ENCODE results near the gene CFAP45.
A peak's percentile ranks its signal among the peaks of the same experiment; 100 is the strongest.

The CFAP45 gene

DNA sequence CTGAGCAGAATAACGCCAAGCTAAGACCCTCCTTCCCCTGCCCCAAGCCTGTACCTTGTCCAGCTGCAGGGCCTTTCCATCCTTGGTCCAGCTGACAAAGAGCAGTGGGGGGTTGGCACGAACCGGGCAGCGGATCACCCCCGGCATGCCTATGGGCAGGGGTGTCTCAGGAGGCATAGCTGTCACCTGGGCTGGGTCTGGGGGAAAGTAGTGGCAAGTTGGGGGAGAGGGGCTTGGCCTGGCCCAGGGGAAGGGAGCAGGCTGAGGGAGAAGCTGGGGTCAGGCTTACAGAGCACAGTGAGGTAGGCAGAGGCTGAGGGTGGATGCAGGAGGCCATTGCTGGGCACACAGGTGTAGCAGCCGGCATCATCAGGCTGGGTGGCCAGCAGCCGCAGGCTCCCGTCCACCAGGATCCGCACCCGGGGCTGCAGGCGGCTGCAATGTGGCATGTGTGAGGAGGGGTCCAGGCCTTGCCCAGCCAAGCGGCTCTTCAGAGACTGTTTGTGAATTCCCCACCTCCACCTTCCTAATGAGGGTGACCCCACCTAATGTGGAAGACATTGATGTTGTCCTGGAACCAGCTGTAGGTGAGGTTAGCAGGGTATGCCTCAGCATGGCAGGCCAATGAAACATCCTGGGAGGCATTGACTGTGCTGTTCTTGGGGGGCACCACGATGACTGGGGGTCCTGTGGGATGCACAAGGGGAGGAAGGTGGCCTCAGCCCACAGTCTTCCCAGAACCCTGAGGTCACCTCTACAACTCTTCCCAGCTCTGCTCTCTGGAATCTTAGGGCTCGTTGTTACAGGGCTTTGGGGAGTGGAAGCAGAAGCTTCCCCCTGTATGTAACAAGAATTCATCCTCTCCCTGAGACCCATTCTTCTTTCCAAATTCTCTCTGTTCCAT is 34.4 kb upstream of the CFAP45 start:
- FAIRE-seq (no peak), DNase-seq (ENCODE audit: insufficient read length) (no peak)
- no peak for TF ChIP-seq POLR2A (IDR thresholded peaks at IDR 0.05; ENCODE audit: low read depth, low read length)
- no peak for TF ChIP-seq TAF1 (IDR thresholded peaks at IDR 0.05; ENCODE audit: borderline replicate concordance, low read depth, low read length)
- no peak for TF ChIP-seq POLR2AphosphoS5 (IDR thresholded peaks at IDR 0.05; ENCODE audit: low read depth, low read length)

DNA sequence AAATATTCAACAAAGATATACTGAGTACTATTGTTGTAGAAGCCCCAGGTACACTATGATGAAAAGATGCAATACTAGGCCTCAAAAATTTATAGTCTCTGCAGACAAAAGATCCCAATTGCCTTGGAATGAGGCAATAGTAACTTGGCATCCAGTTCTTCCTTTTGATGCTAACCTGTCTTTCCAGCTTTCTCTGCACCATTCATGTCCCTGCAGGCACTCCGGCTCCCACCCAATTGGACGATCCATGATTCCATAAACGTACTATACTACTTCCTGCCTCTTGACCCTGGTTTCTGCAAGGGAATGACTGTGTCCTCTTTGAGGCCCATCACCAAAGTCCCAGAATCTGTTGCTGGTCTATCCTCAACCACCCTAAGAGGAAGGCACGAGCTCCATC is 33.4 kb upstream of the CFAP45 start:
- DNase-seq (ENCODE audit: insufficient read length), result no peak
- TF ChIP-seq POLR2AphosphoS5 (IDR thresholded peaks at IDR 0.05; ENCODE audit: low read depth, low read length) (no peak), TAF1 (IDR thresholded peaks at IDR 0.05; ENCODE audit: borderline replicate concordance, low read depth, low read length) (no peak), POLR2A (IDR thresholded peaks at IDR 0.05; ENCODE audit: low read depth, low read length) (no peak)
- FAIRE-seq, result no peak

DNA sequence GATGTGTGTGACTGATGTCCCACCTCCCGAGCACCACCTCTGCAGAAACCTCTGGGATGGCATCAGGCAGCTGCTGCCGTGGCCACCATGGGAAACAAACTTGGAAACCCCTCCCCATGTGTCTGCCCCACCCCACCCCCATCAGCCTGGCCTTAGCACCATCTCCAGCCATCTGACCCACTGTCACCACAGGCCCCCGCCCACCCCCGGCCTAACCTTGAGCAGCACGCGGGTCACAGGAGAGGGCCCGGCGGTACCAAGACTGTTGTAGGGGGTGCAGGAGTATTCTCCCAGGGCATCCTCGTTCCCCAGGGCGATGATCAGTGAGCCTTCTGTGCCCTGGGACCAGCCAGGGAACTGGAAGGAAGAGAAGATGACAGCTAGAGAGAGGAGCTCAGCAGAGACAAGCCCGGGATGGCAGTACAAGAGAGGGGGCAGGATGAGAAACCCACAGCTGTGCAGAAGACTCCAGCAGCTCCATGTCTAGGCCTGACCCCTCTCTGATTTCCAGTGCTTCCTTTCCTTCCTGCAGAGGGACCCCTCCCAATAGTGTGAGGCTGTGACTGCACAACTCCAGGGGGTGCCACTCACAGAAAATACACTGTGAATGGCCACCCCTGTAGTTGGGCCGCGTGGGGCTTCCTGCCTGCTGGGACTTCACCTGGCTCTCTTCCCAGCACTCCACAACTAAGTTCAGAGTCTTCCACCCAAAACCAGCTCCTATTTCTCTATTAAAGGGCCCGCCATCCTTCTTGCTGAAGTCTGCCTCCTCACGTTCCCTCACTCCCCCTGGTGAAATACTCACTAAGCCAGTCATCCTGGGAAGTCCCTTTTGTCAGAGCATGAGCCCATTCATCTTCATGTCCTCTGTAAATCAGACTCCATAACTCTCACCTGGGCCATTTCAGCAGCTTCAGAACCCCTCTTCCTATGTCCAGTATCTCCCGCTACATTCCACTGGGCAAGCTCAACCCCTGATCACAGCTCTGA is 32.6 kb upstream of the CFAP45 start:
- peak; percentile 30 for FAIRE-seq
- TF ChIP-seq POLR2A (IDR thresholded peaks at IDR 0.05; ENCODE audit: low read depth, low read length) (no peak), POLR2AphosphoS5 (IDR thresholded peaks at IDR 0.05; ENCODE audit: low read depth, low read length) (no peak), TAF1 (IDR thresholded peaks at IDR 0.05; ENCODE audit: borderline replicate concordance, low read depth, low read length) (no peak)
- DNase-seq (ENCODE audit: insufficient read length), result no peak

DNA sequence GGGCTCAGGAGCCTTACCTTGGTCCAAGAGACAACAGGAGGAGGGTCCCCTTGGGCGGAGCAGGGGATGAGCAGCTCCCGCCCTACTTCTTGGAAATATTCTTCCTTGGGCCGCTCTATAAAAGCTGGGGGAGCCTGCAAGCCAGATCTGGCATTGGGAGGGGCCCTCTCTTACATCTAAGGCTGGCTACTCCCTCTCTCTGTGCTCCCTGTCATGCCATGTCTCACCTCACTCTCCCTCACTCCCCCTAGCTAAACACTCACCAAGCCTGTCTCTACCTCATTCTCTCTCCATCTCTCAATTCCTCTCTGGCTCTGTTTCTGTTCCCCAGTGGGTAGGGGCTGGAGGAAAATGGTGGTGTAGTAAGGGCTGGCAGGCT is 31.8 kb upstream of the CFAP45 start:
- no peak for TF ChIP-seq POLR2AphosphoS5 (IDR thresholded peaks at IDR 0.05; ENCODE audit: low read depth, low read length)
- DNase-seq (ENCODE audit: insufficient read length), result no peak
- FAIRE-seq, result no peak

DNA sequence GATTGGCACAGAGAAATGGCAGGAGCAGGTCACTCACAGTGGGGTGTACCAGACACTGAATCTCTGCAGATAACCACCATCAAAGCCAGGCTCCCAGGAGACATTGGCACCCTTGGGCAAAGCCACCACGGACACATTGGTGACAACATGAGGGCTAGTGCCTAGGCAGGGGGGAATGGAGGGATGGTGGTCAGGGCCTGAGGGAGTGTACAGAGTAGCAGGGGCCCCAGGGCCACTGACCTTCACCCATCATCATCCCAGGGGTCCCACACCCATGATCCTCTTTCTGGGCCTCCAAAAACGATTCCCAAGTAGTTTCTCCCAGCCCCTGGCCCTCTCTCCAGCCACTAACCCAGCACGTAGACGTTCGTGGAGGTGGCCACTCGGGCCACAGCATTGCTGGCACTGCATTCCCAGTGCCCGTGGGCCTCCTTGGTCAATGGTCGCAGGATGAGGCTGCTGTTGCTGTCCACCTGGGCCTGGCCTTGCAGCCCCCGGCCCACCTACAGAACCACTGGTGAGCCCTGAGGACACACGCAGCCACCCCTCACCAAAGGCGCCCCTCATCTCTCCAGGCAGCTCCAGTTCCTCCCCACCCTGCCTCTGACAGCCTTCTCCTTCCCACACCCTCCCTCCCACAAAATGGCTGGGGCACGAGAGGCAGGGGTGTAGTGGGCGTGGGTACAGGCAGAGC is 31.3 kb upstream of the CFAP45 start:
- FAIRE-seq (no peak), DNase-seq (ENCODE audit: insufficient read length) (no peak)
- no peak for TF ChIP-seq POLR2A (IDR thresholded peaks at IDR 0.05; ENCODE audit: low read depth, low read length)
- no peak for TF ChIP-seq POLR2AphosphoS5 (IDR thresholded peaks at IDR 0.05; ENCODE audit: low read depth, low read length)
- TF ChIP-seq TAF1 (IDR thresholded peaks at IDR 0.05; ENCODE audit: borderline replicate concordance, low read depth, low read length), result no peak

DNA sequence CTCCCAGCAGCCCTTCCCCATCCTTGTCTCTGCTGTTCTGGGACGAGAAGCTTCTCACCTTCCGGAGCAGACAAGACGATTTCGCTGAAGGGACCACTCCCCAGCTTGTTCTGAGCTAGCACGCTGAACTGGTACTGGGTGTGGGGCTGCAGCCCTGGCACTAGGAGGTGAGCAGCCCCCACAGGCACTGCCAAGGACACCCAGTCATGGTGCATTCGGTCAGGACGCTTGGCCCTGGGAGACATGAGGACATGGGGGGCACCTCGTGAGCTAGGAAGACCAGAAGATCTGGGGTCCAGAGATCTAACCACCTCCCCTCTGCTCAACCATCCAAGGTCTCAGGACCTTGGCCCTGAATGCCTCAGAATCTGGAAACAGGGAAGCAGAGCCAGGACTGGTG is 30.7 kb upstream of the CFAP45 start:
- no peak for FAIRE-seq
- no peak for TF ChIP-seq POLR2A (IDR thresholded peaks at IDR 0.05; ENCODE audit: low read depth, low read length)
- TF ChIP-seq POLR2AphosphoS5 (IDR thresholded peaks at IDR 0.05; ENCODE audit: low read depth, low read length), result no peak
- no peak for TF ChIP-seq TAF1 (IDR thresholded peaks at IDR 0.05; ENCODE audit: borderline replicate concordance, low read depth, low read length)
- DNase-seq (ENCODE audit: insufficient read length), result no peak

DNA sequence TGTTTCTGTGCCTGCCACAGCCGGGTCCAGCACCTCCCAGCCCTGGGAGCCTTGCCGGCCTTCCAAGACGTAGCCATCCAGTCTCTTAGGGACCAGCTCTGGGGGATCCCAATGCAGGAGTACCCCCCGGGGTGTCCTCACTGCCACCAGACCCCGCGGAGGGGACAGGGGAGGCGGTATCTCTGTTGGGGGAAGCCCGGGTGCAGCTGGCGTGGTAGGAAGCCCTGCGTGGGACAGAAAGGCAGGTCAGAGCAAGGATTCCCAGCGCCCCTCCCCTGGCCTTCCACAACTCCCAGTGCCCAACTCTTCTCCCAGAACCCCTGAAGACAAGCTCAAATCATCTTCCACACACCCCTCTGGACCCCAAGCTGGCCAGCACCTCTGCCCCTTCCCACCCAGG is 30.3 kb upstream of the CFAP45 start:
- no peak for DNase-seq (ENCODE audit: insufficient read length)
- TF ChIP-seq POLR2AphosphoS5 (IDR thresholded peaks at IDR 0.05; ENCODE audit: low read depth, low read length) (no peak), TAF1 (IDR thresholded peaks at IDR 0.05; ENCODE audit: borderline replicate concordance, low read depth, low read length) (no peak), POLR2A (IDR thresholded peaks at IDR 0.05; ENCODE audit: low read depth, low read length) (no peak)
- FAIRE-seq, result no peak

DNA sequence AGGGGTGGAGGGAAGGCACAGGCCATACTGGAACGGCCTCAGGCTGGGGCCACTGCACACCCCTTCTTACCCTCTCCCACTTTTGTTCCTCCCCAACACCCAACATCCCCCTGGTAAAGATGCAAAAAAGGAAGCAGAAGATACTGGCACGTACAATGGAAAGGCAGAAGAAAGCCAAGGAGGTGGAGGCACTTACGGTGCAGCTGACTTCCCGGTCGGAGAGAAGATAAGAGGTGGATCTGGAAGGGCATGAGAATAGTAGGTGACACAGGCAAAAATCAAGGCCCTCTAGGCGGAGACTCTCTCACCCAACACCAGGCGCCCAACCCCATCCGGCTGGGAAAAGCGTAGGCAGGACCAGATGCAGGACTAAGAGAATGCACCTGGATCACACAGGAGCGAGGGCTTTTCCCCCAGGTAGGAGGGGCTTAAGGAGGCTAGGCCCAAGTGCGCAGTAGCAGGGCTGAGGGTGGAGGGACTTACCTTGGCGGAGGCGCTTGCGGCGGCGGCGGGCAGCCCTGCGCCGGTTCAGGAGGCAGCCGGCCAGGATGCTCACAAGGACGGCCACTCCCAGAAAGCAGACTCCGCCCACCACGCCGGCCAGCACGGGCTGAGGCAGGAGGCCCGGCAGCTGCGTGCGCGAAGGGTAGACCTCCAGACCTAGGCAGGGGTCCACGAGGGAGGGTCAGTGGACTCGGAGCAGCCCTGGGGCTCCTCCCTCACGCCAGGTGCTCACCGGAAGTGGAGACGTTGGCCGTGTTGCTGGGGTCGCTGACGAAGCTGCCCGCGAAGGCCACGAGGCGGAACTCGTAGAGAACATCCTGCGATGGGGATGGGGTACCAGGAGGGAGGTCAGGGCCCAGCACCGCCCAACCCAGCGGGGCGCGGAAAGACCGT is 29.4 kb upstream of the CFAP45 start:
- DNase-seq (ENCODE audit: insufficient read length) (no peak), FAIRE-seq (no peak)

DNA sequence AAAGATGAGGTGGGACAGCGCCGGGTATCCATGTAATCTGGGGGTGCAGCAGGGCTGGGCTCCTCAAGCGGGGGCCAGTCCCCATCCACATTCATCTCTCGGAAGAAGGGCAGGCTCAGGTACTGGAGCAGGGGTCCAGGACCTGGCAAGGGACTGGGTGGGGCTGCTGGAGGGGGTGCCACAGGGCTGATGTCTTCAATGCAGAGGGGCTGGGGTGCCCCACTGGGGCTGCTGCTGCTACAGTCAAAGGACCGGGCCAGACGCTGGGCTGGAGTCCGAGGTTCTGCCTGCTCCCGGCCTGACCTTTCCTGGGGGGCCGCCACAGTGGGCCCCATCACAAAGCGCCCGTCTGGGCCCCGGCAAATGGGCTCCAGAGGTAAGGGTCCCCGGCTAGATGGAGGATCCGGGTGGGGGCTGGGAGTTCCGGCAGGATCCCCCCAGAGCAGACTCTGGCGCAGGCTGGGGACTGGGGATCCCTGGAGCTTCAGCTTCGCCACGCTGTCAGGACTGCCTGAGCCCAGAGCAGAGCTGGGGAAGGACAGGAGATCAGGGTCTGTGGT is 28.6 kb upstream of the CFAP45 start:
- TF ChIP-seq POLR2AphosphoS5 (IDR thresholded peaks at IDR 0.05; ENCODE audit: low read depth, low read length) (no peak), POLR2A (IDR thresholded peaks at IDR 0.05; ENCODE audit: low read depth, low read length) (no peak)
- FAIRE-seq (no peak), DNase-seq (ENCODE audit: insufficient read length) (no peak)

More for the DNA sequence above, 29.4 kb upstream of the CFAP45 start:
- no peak for TF ChIP-seq TAF1 (IDR thresholded peaks at IDR 0.05; ENCODE audit: borderline replicate concordance, low read depth, low read length)
- no peak for TF ChIP-seq POLR2AphosphoS5 (IDR thresholded peaks at IDR 0.05; ENCODE audit: low read depth, low read length)
- no peak for TF ChIP-seq POLR2A (IDR thresholded peaks at IDR 0.05; ENCODE audit: low read depth, low read length)

DNA sequence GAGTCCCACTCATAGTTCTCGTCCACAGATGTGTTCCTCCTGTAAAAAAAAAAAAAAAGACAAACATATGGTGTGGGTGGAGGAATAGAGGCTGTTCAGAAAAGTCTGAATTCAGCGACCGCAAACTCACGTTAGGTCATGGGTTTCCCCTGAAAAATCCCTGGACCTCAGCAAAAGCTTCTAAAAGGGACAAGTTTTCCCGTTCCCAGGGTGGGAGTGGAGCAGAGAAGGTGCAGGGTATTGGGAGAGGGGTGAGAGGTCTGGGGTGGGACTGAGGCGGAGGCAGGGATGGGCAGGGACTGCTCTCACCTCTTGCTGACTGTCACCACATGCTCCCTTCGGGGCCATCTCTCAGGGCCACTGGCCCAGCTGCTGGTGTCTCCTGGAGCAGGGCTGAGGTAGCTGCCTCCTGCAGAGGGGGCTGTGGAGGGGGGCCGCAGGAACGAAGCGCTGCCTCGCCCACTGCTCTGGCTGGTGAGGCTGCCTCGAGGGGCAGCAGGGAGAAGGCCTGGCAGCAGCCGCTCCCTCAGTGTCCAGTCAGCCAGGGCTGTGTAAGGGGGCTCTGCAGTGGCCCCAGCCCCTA is 28.0 kb upstream of the CFAP45 start:
- FAIRE-seq, result no peak
- no peak for DNase-seq (ENCODE audit: insufficient read length)

More for the DNA sequence above, 28.0 kb upstream of the CFAP45 start:
- TF ChIP-seq TAF1 (IDR thresholded peaks at IDR 0.05; ENCODE audit: borderline replicate concordance, low read depth, low read length) (no peak), POLR2AphosphoS5 (IDR thresholded peaks at IDR 0.05; ENCODE audit: low read depth, low read length) (no peak), POLR2A (IDR thresholded peaks at IDR 0.05; ENCODE audit: low read depth, low read length) (no peak)

Measured in GM12892 (cell line).